SJSA1 (cell line): ENCODE results near the gene ADAMTS14. TPM values are rescaled to one million over a fixed set of nuclear protein-coding genes. Genes with fewer than 3 reads are reported as not detected.
"Not testable (repeated sequence)": the region's sequence is repeated elsewhere in the genome, so short reads cannot be mapped to it uniquely, and the experiment has no call there.

ENCODE experiments used
- DNase-seq, 2 experiments: peaks; one replicate each; pipeline ENCODE4 v3.0.0-alpha.2; 2015 to 2020; ENCODE audit warnings: low spot score in 2 of 2, low read depth in 1 of 2
- H3K27ac ChIP-seq: fragments of 250-450 bp; sonication (Bioruptor Pico); 2 replicates; pipeline ENCODE4 v1.5.1; 2020; ENCODE audit warnings: mild to moderate bottlenecking, moderate library complexity
- H3K27me3 ChIP-seq: fragments of 250-450 bp; sonication (Bioruptor Pico); replicated peaks from 2 replicates; pipeline ENCODE4 v1.5.1; 2020; ENCODE audit warnings: mild to moderate bottlenecking, moderate library complexity
- H3K36me3 ChIP-seq: fragments of 250-450 bp; sonication (Bioruptor Pico); 2 replicates; pipeline ENCODE4 v1.5.1; 2020; ENCODE audit warnings: mild to moderate bottlenecking
- H3K4me1 ChIP-seq: fragments of 250-450 bp; sonication (Bioruptor Pico); replicated peaks from 2 replicates; pipeline ENCODE4 v1.6.1; 2021; ENCODE audit warnings: mild to moderate bottlenecking
- H3K4me3 ChIP-seq: fragments of 250-450 bp; sonication (Bioruptor Pico); 2 replicates; pipeline ENCODE4 v1.5.1; 2020; ENCODE audit warnings: mild to moderate bottlenecking
- H3K9me3 ChIP-seq: fragments of 250-450 bp; sonication (Bioruptor Pico); replicated peaks from 2 replicates; pipeline ENCODE4 v1.5.1; 2020; ENCODE audit warnings: mild to moderate bottlenecking
- total RNA-seq: library from RNA; depleted of rRNA; stranded (reverse); fragments of >200 nt; shearing (Covaris generic); gene quantifications from 2 replicates; pipeline ENCODE4 v1.2.3, GENCODE V29; 2014

ADAMTS14 gene
- total RNA-seq, 1 experiment from 2014 or later = 1.2 TPM

- Histone ChIP-seq H3K27me3 (no peaks in the 10 kb centered on the region), H3K4me3 (no peak overlapping the region), H3K4me1 (no peaks in the 10 kb centered on the region), H3K36me3 (no peaks in the 10 kb centered on the region), H3K9me3 (no peaks in the 10 kb centered on the region), H3K27ac (no peak overlapping the region)
- DNase-seq = no peak
These were observed 84.5 kb downstream of the ADAMTS14 start for GRCh38 chr10:70756700-70757360.

GRCh38 chr10:70757856-70758255 is 85.5 kb downstream of the ADAMTS14 start:
- Histone ChIP-seq H3K27ac (no peak overlapping the region), H3K36me3 (no peaks in the 10 kb centered on the region), H3K27me3 (no peaks in the 10 kb centered on the region), H3K4me1 (no peaks in the 10 kb centered on the region), H3K9me3 (no peaks in the 10 kb centered on the region), H3K4me3 (no peak overlapping the region)
- DNase-seq = no peak

GRCh38 chr10:70758757-70759514 is 86.6 kb downstream of the ADAMTS14 start:
- no peak overlapping the region for H3K4me3 ChIP-seq
- no peaks in the 10 kb centered on the region for H3K36me3 ChIP-seq
- no peaks in the 10 kb centered on the region for H3K4me1 ChIP-seq
- peak; percentile 67 to 69 for DNase-seq
- no peaks in the 10 kb centered on the region for H3K9me3 ChIP-seq
- no peak overlapping the region for H3K27ac ChIP-seq
- no peaks in the 10 kb centered on the region for H3K27me3 ChIP-seq

- DNase-seq = no peak
- H3K27me3 ChIP-seq = no peaks in the 10 kb centered on the region
- H3K4me1 ChIP-seq = no peaks in the 10 kb centered on the region
- H3K9me3 ChIP-seq = no peaks in the 10 kb centered on the region
- H3K36me3 ChIP-seq = no peaks in the 10 kb centered on the region
- no peak overlapping the region for H3K27ac ChIP-seq
- H3K4me3 ChIP-seq = no peak overlapping the region
These were observed 87.5 kb downstream of the ADAMTS14 start for GRCh38 chr10:70759781-70760180.

- Histone ChIP-seq H3K27ac (no peak overlapping the region), H3K4me3 (no peak overlapping the region), H3K9me3 (no peaks in the 10 kb centered on the region), H3K27me3 (no peaks in the 10 kb centered on the region), H3K4me1 (no peaks in the 10 kb centered on the region), H3K36me3 (no peaks in the 10 kb centered on the region)
- no peak for DNase-seq
These were observed 88.0 kb downstream of the ADAMTS14 start for GRCh38 chr10:70760271-70760787.

- DNase-seq = no peak
- 0 out of 2 replicates have a peak, but pooled peaks cover 3% of the 10 kb centered on the region for H3K9me3 ChIP-seq
- no peaks in the 10 kb centered on the region for H3K36me3 ChIP-seq
- no peak overlapping the region for H3K27ac ChIP-seq
- H3K4me1 ChIP-seq = no peaks in the 10 kb centered on the region
- no peaks in the 10 kb centered on the region for H3K27me3 ChIP-seq
- no peak overlapping the region for H3K4me3 ChIP-seq
These were observed 88.8 kb downstream of the ADAMTS14 start for GRCh38 chr10:70761031-70761601.

GRCh38 chr10:70761727-70762350 is 89.5 kb downstream of the ADAMTS14 start:
- Histone ChIP-seq H3K27me3 (0 out of 2 replicates have a peak, but pooled peaks cover 4% of the 10 kb centered on the region), H3K36me3 (no peaks in the 10 kb centered on the region), H3K4me1 (no peaks in the 10 kb centered on the region)

GRCh38 chr10:70762441-70763175 is 90.3 kb downstream of the ADAMTS14 start:
- no peak overlapping the region for H3K27ac ChIP-seq
- H3K9me3 ChIP-seq = 0 out of 2 replicates have a peak, but pooled peaks cover 3% of the 10 kb centered on the region
- 0 out of 2 replicates have a peak, but pooled peaks cover 4% of the 10 kb centered on the region for H3K27me3 ChIP-seq
- H3K36me3 ChIP-seq = no peaks in the 10 kb centered on the region
- H3K4me3 ChIP-seq = no peak overlapping the region
- no peak for DNase-seq
- H3K4me1 ChIP-seq = no peaks in the 10 kb centered on the region

More at GRCh38 chr10:70761727-70762350, 89.5 kb downstream of the ADAMTS14 start:
- H3K4me3 ChIP-seq = no peak overlapping the region
- H3K9me3 ChIP-seq = 0 out of 2 replicates have a peak, but pooled peaks cover 3% of the 10 kb centered on the region
- H3K27ac ChIP-seq = no peak overlapping the region
- DNase-seq = no peak

GRCh38 chr10:70763567-70763966 is 91.3 kb downstream of the ADAMTS14 start:
- DNase-seq = no peak
- Histone ChIP-seq H3K9me3 (0 out of 2 replicates have a peak, but pooled peaks cover 3% of the 10 kb centered on the region), H3K27me3 (0 out of 2 replicates have a peak, but pooled peaks cover 4% of the 10 kb centered on the region), H3K4me1 (no peaks in the 10 kb centered on the region), H3K36me3 (no peaks in the 10 kb centered on the region), H3K27ac (no peak overlapping the region), H3K4me3 (no peak overlapping the region)

- H3K9me3 ChIP-seq = 0 out of 2 replicates have a peak, but pooled peaks cover 3% of the 10 kb centered on the region
- H3K4me3 ChIP-seq = no peak overlapping the region
- H3K36me3 ChIP-seq = no peaks in the 10 kb centered on the region
- H3K27ac ChIP-seq = no peak overlapping the region
- no peaks in the 10 kb centered on the region for H3K4me1 ChIP-seq
- 0 out of 2 replicates have a peak, but pooled peaks cover 4% of the 10 kb centered on the region for H3K27me3 ChIP-seq
- DNase-seq = no peak
These were observed 93.7 kb downstream of the ADAMTS14 start for GRCh38 chr10:70765794-70766594.

GRCh38 chr10:70768026-70768685 is 95.8 kb downstream of the ADAMTS14 start:
- H3K27ac ChIP-seq, H3K4me1 ChIP-seq, DNase-seq, H3K27me3 ChIP-seq, H3K36me3 ChIP-seq, H3K4me3 ChIP-seq, H3K9me3 ChIP-seq: not testable (repeated sequence)

- 0 out of 2 replicates have a peak, but pooled peaks cover 4% of the 10 kb centered on the region for H3K27me3 ChIP-seq
- no peaks in the 10 kb centered on the region for H3K4me1 ChIP-seq
- H3K27ac ChIP-seq = no peak overlapping the region
- 0 out of 2 replicates have a peak, but pooled peaks cover 3% of the 10 kb centered on the region for H3K9me3 ChIP-seq
- H3K36me3 ChIP-seq = no peaks in the 10 kb centered on the region
- no peak overlapping the region for H3K4me3 ChIP-seq
- no peak for DNase-seq
These were observed 96.8 kb downstream of the ADAMTS14 start for GRCh38 chr10:70769121-70769520.
